Natural killer cell (primary cell): ENCODE results near the gene STRN. TPM values are rescaled to one million over a fixed set of nuclear protein-coding genes. Genes with fewer than 3 reads are reported as not detected.

ENCODE experiments used
- ATAC-seq, 3 donors: fragments of 150-1000 bp in 2 of 3; fragments of 200-7000 bp in 1 of 3; cut with Tn5 transposase; 1 replicate in 1 of 3; 2 replicates in 2 of 3; pipeline ENCODE4 v1.10.0; 2021; ENCODE audit warnings: mild to moderate bottlenecking in 2 of 3, moderate library complexity in 2 of 3
- DNase-seq, 2 donors: peaks; one replicate each; pipeline versions ENCODE4 v3.0.0 to v3.0.0-alpha.2; 2013 to 2021; ENCODE audit warnings: mixed read lengths in 1 of 2
- H3K27ac ChIP-seq: one replicate; pipeline ENCODE4 v1.5.1; 2013; ENCODE audit warnings: mild to moderate bottlenecking, low read length
- H3K27me3 ChIP-seq: one replicate; pipeline ENCODE4 v1.6.1; 2013; ENCODE audit warnings: low read length; ENCODE audit not compliant: control insufficient read depth, insufficient read depth
- H3K36me3 ChIP-seq: one replicate; pipeline ENCODE4 v1.6.1; 2013; ENCODE audit warnings: low read length; ENCODE audit not compliant: control insufficient read depth, insufficient read depth
- H3K4me1 ChIP-seq: one replicate; pipeline ENCODE4 v1.6.1; 2013; ENCODE audit warnings: low read length; ENCODE audit not compliant: control insufficient read depth, insufficient read depth
- H3K4me3 ChIP-seq: one replicate; pipeline ENCODE4 v1.5.1; 2013; ENCODE audit warnings: low read length
- H3K9me3 ChIP-seq: one replicate; pipeline ENCODE4 v1.6.1; 2013; ENCODE audit warnings: low read length; ENCODE audit not compliant: control insufficient read depth, insufficient read depth
- H3K27ac Mint-ChIP-seq, 2 donors: one replicate each; pipeline ENCODE4 v1.8.0; 2022; ENCODE audit warnings: mild to moderate bottlenecking in 2 of 2, mixed read lengths in 2 of 2, moderate library complexity in 1 of 2
- H3K27me3 Mint-ChIP-seq, 2 donors: one replicate each; pipeline ENCODE4 v1.8.0; 2022; ENCODE audit warnings: low read depth in 2 of 2, mixed read lengths in 2 of 2
- H3K36me3 Mint-ChIP-seq: one replicate; pipeline ENCODE4 v1.8.0; 2022; ENCODE audit warnings: mixed read lengths
- H3K4me1 Mint-ChIP-seq, 2 donors: one replicate each; pipeline ENCODE4 v1.8.0; 2022; ENCODE audit warnings: mixed read lengths in 2 of 2
- H3K4me3 Mint-ChIP-seq: one replicate; pipeline ENCODE4 v1.8.0; 2022; ENCODE audit warnings: mild to moderate bottlenecking, moderate library complexity, mixed read lengths
- H3K9me3 Mint-ChIP-seq, 2 donors: one replicate each; pipeline ENCODE4 v1.8.0; 2022; ENCODE audit warnings: mixed read lengths in 2 of 2
- CTCF ChIP-seq: fragments of 200-600 bp; IDR thresholded peaks from one replicate; pipeline ENCODE4 v1.8.0; 2022; ENCODE audit warnings: antibody characterized with exemption
- WGBS: methylation state at CpG from one replicate; pipeline ENCODE4 v1.1.7; 2013; ENCODE audit warnings: missing lambda C conversion rate; ENCODE audit not compliant: insufficient coverage; 5-methylcytosine and 5-hydroxymethylcytosine counted together
- intact Hi-C: fragments of 100-400 bp; cut with micrococcal nuclease; formaldehyde crosslinking; loops from one replicate; pipeline ENCODE4 v1.14.2; 2022
- total RNA-seq, 4 donors: library from RNA; stranded (reverse); fragments of 120-200 nt in 1 of 4; gene quantifications; one replicate each; pipeline versions ENCODE4 v1.2.3 to v1.2.4, GENCODE V29; 2013 to 2022

STRN gene
- total RNA-seq, 3 donors from 2014 or later (not counting 1 experiment from before 2014, with no cell fraction given): 43.1 to 49.9 (median 43.4) TPM

- Histone ChIP-seq H3K36me3 (peaks cover 31% of the 10 kb centered on the region), H3K4me1 (no peaks in the 10 kb centered on the region), H3K9me3 (no peaks in the 10 kb centered on the region), H3K4me3 (no peak overlapping the region), H3K27ac (no peak overlapping the region), H3K27me3 (no peaks in the 10 kb centered on the region)
- ATAC-seq (no peak), DNase-seq (no peak)
- intact Hi-C loops: no loop called here
- peak overlapping the region; percentile 42 to 56 for H3K27ac Mint-ChIP-seq
- H3K4me1 Mint-ChIP-seq: peaks cover 12 to 13% of the 10 kb centered on the region in 2 donors
- no peak for TF ChIP-seq CTCF
- WGBS: 89% methylated on average over 1 of the region's 1 CpG
- no peaks in the 10 kb centered on the region for H3K9me3 Mint-ChIP-seq
- no peaks in the 10 kb centered on the region for H3K27me3 Mint-ChIP-seq
- peaks cover 26% of the 10 kb centered on the region for H3K36me3 Mint-ChIP-seq
- H3K4me3 Mint-ChIP-seq: no peak overlapping the region
Measured at GRCh38 chr2:36859366-36859792, 107.0 kb downstream of the STRN start.

GRCh38 chr2:36858551-36859365 lies 107.6 kb downstream of the STRN start:
- DNase-seq (no peak), ATAC-seq (peak in 1 of 3 donors; percentile 37)
- no peak overlapping the region for H3K4me3 Mint-ChIP-seq
- peaks cover 12 to 13% of the 10 kb centered on the region in 2 donors for H3K4me1 Mint-ChIP-seq
- Histone ChIP-seq H3K27ac (no peak overlapping the region), H3K4me1 (no peaks in the 10 kb centered on the region), H3K4me3 (no peak overlapping the region), H3K27me3 (no peaks in the 10 kb centered on the region), H3K9me3 (no peaks in the 10 kb centered on the region), H3K36me3 (peaks cover 35% of the 10 kb centered on the region)
- peaks cover 22% of the 10 kb centered on the region for H3K36me3 Mint-ChIP-seq
- peak overlapping the region; percentile 42 to 56 for H3K27ac Mint-ChIP-seq
- no peak for TF ChIP-seq CTCF
- H3K9me3 Mint-ChIP-seq: no peaks in the 10 kb centered on the region
- H3K27me3 Mint-ChIP-seq: no peaks in the 10 kb centered on the region
- intact Hi-C loops: no loop called here

GRCh38 chr2:36857713-36858112 lies 108.6 kb downstream of the STRN start:
- 89% methylated on average over 3 of the region's 5 CpGs for WGBS
- peaks cover 13% of the 10 kb centered on the region for H3K36me3 Mint-ChIP-seq
- DNase-seq: no peak

More at GRCh38 chr2:36857713-36858112, 108.6 kb downstream of the STRN start:
- Histone ChIP-seq H3K4me1 (no peaks in the 10 kb centered on the region), H3K27ac (no peak overlapping the region), H3K27me3 (no peaks in the 10 kb centered on the region), H3K9me3 (no peaks in the 10 kb centered on the region), H3K36me3 (peaks cover 35% of the 10 kb centered on the region), H3K4me3 (no peak overlapping the region)
- Mint-ChIP-seq H3K4me1 (peaks cover 12 to 13% of the 10 kb centered on the region in 2 donors), H3K27me3 (no peaks in the 10 kb centered on the region), H3K27ac (no peak overlapping the region), H3K9me3 (no peaks in the 10 kb centered on the region), H3K4me3 (no peak overlapping the region)
- TF ChIP-seq CTCF: no peak
- ATAC-seq: no peak
- intact Hi-C loops: no loop called here
